K562 (cell line): ENCODE measurements around the gene CCR5AS.

Source experiments
- ATAC-seq: fragments of 200-7000 bp; cut with Tn5 transposase; 3 replicates; pipeline ENCODE4 v1.9.1; 2020; ENCODE audit warnings: moderate library complexity
- BruUV-seq: library from RNA; stranded (reverse); fragments of 400-500 nt; replicated peaks from 2 replicates; lab custom pipeline; 2021; lab: Mats Ljungman, UMichigan
- CTCF ChIA-PET: fragments of 300-600 bp; formaldehyde crosslinking; extraction: SDS; loops from one replicate; lab custom pipeline; 2021; ENCODE audit warnings: low intra/inter-chr PET ratio; lab: Yijun Ruan, JAX
- POLR2A ChIA-PET: fragments of 300-600, 350-650 bp; sonication (Branson Sonifier 250); formaldehyde crosslinking; extraction: SDS; loops from one replicate; lab custom pipeline; 2021; ENCODE audit warnings: antibody characterized with exemption, inconsistent platforms; lab: Yijun Ruan, JAX
- DNase-seq, 4 experiments: peaks; one replicate each; pipeline versions ENCODE4 v3.0.0 to v3.0.0-alpha.2; 2011 to 2018; ENCODE audit warnings: low spot score in 3 of 4, mixed read lengths in 3 of 4; ENCODE audit errors: extremely low read depth in 1 of 4
- FAIRE-seq: peaks from 2 replicates; lab custom pipeline; 2011; peaks lifted over from hg19 to GRCh38; lab: Jason Lieb, UNC
- H2AFZ ChIP-seq: 2 replicates; pipeline ENCODE4 v1.6.0; 2011; ENCODE audit warnings: low read depth, low read length, control low read depth, inconsistent platforms
- H3K27ac ChIP-seq: fragments of 200-600 bp; 3 replicates; pipeline ENCODE4 v1.8.0; 2011; ENCODE audit warnings: low read depth, mild to moderate bottlenecking, control low read depth, inconsistent platforms, low read length, moderate library complexity, mixed read lengths; ENCODE audit errors: extremely low read depth
- H3K27me3 ChIP-seq, 2 experiments: fragments of 300-600 bp in 1 of 2; 2 replicates in 1 of 2; 3 replicates in 1 of 2; pipeline versions ENCODE4 v1.6.0 to v1.8.0; 2011; ENCODE audit warnings: inconsistent platforms in 2 of 2, low read length in 2 of 2, mild to moderate bottlenecking in 1 of 2, mixed read lengths in 1 of 2, moderate library complexity in 1 of 2; ENCODE audit not compliant: control insufficient read depth in 2 of 2, insufficient read depth in 2 of 2
- H3K36me3 ChIP-seq: fragments of 300-600 bp; 3 replicates; pipeline ENCODE4 v1.8.0; 2011; ENCODE audit warnings: mild to moderate bottlenecking, low read length, inconsistent platforms; ENCODE audit not compliant: control insufficient read depth, insufficient read depth
- H3K4me1 ChIP-seq, 2 experiments: fragments of 200-600 bp in 1 of 2; replicated peaks in 1 of 2; 2 replicates in 1 of 2; 3 replicates in 1 of 2; pipeline versions ENCODE4 v1.5.1 to v1.8.0; 2011; ENCODE audit warnings: inconsistent platforms in 2 of 2, low read length in 2 of 2, mild to moderate bottlenecking in 1 of 2, mixed read lengths in 1 of 2, moderate library complexity in 1 of 2; ENCODE audit not compliant: control insufficient read depth in 2 of 2, insufficient read depth in 2 of 2
- H3K4me2 ChIP-seq: 2 replicates; pipeline ENCODE4 v1.6.1; 2011; ENCODE audit warnings: low read length, control low read depth, inconsistent platforms, mixed read lengths; ENCODE audit not compliant: insufficient read depth
- H3K4me3 ChIP-seq: fragments of 200-600 bp; sonication (generic), shearing (Covaris generic); 2 replicates; pipeline ENCODE4 v1.5.1; 2016; ENCODE audit warnings: control low read depth, inconsistent platforms
- H3K79me2 ChIP-seq: fragments of 200-600 bp; 3 replicates; pipeline ENCODE4 v1.8.0; 2011; ENCODE audit warnings: low read length, inconsistent platforms; ENCODE audit not compliant: control insufficient read depth, insufficient read depth
- H3K9ac ChIP-seq, 2 experiments: 2 replicates each; pipeline versions ENCODE4 v1.6.0 to v1.6.1; 2011; ENCODE audit warnings: low read depth in 2 of 2, low read length in 2 of 2, control low read depth in 1 of 2, inconsistent platforms in 1 of 2, mild to moderate bottlenecking in 1 of 2, mixed read lengths in 1 of 2; ENCODE audit not compliant: insufficient read depth in 1 of 2
- H3K9me1 ChIP-seq: one replicate; pipeline ENCODE4 v1.6.0; 2011; ENCODE audit warnings: inconsistent platforms, mild to moderate bottlenecking, low read length, moderate library complexity; ENCODE audit not compliant: control insufficient read depth, insufficient read depth
- H3K9me3 ChIP-seq: replicated peaks from 2 replicates; pipeline ENCODE4 v1.5.1; 2011; ENCODE audit warnings: low read depth, low read length, inconsistent platforms; ENCODE audit not compliant: control insufficient read depth, insufficient read depth
- H4K20me1 ChIP-seq: replicated peaks from 2 replicates; pipeline ENCODE4 v1.6.1; 2011; ENCODE audit warnings: low read length, inconsistent platforms, mixed read lengths; ENCODE audit not compliant: control insufficient read depth, insufficient read depth
- MEIS2 ChIP-seq: fragments of 450-650 bp; IDR thresholded peaks from 2 replicates; pipeline ENCODE4 v1.6.1; 2014; ENCODE audit warnings: mild to moderate bottlenecking; ENCODE audit not compliant: partially characterized antibody
- MGA ChIP-seq: fragments of 450-650 bp; IDR thresholded peaks from 2 replicates; pipeline ENCODE4 v1.6.1; 2016; ENCODE audit warnings: mild to moderate bottlenecking, moderate library complexity
- WGBS: fragments of 100-300 bp; shearing (Covaris generic); methylation state at CpG from one replicate; pipeline ENCODE4 v1.1.6; 2016; ENCODE audit warnings: low coverage, mixed read lengths; ENCODE audit not compliant: insufficient coverage; ENCODE audit errors: missing lambda C conversion rate; 5-methylcytosine and 5-hydroxymethylcytosine counted together
- in situ Hi-C: fragments of 300-500 bp; cut with MboI; formaldehyde crosslinking; loops from 4 replicates; pipeline ENCODE4 v1.15.0; 2018; ENCODE audit warnings: inconsistent platforms, mixed read lengths
- intact Hi-C: fragments of 100-400 bp; cut with micrococcal nuclease; formaldehyde crosslinking; loops from 2 replicates; pipeline ENCODE4 v1.14.2; 2022

CCR5AS gene

GRCh38 chr3:46370839-46371518 lies 35.9 kb downstream of the CCR5AS start, which contains the start of gene CCR5:
CCR5 (plus strand) TSS chr3:46370946; CDS start chr3:46372903, 1,957 bp downstream.
- Histone ChIP-seq H4K20me1 (no peaks in the 10 kb centered on the region), H3K4me2 (no peak within 1 kb of the TSS), H2AFZ (no peak within 1 kb of the TSS), H3K9ac (no peak within 1 kb of the TSS), H3K27me3 (peaks cover 38 to 57% of the 10 kb centered on the region in 2 experiments), H3K4me3 (no peak within 1 kb of the TSS)
- no TSS peak for BruUV-seq
- in situ Hi-C loops, result no loop called here
- no peak for DNase-seq
- ATAC-seq, result no peak
- TF ChIP-seq MGA (no peak), MEIS2 (peak; percentile 4)
- TF ChIP-seq, all 486 proteins: peak for 1
- Histone ChIP-seq H3K79me2 (no peaks in the 10 kb centered on the region), H3K27ac (no peak within 1 kb of the TSS), H3K4me1 (no peaks in the 10 kb centered on the region), H3K9me1 (no peaks in the 10 kb centered on the region), H3K9me3 (no peaks in the 10 kb centered on the region), H3K36me3 (no peaks in the 10 kb centered on the region)
- intact Hi-C loops, result loop anchor here (5.0 kb wide), 2 partner anchors 56 to 79 kb away; no protein-coding TSS in a partner anchor
- FAIRE-seq, result peak; percentile 15
- WGBS, result 3% methylated on average over 5 of the region's 5 CpGs
- POLR2A ChIA-PET, result interaction anchor here (0.6 to 1.0 kb wide), 2 partner anchors 11 to 36 kb away, joined by 3 to 5 read pairs; partner anchors contain the start of genes CCR5AS and CCRL2
- CTCF ChIA-PET, result no interaction called here
